Measurements from ENCODE around the gene CAMSAP1. TPM values are rescaled to one million over a fixed set of nuclear protein-coding genes. Genes with fewer than 3 reads are reported as not detected.
A peak's percentile ranks its signal among the peaks of the same experiment; 100 is the strongest.

CAMSAP1 gene
- total RNA-seq, 1 donor from 2014 or later, result 35.5 TPM

DNA sequence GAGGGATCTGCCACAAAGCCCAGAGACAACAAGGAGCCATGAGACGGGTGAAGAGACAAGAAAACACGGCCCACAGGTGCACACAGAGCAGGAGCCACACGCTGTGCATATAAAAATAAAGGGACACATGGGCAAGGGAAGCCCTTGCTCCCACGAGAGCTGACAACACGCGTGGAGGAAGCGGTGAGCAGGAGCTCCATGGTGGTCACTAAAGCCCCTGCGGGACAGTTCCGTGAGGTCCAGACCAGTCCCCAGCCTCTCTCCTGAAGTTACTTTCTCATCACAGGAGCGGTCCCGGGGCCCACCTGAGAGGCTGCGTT lies 90.7 kb downstream of the CAMSAP1 start:
- peaks cover 39% of the 10 kb centered on the region for H3K36me3 Mint-ChIP-seq (ENCODE audit: low read depth)
- H3K27ac Mint-ChIP-seq (ENCODE audit: unreplicated experiment), result no peak overlapping the region

DNA sequence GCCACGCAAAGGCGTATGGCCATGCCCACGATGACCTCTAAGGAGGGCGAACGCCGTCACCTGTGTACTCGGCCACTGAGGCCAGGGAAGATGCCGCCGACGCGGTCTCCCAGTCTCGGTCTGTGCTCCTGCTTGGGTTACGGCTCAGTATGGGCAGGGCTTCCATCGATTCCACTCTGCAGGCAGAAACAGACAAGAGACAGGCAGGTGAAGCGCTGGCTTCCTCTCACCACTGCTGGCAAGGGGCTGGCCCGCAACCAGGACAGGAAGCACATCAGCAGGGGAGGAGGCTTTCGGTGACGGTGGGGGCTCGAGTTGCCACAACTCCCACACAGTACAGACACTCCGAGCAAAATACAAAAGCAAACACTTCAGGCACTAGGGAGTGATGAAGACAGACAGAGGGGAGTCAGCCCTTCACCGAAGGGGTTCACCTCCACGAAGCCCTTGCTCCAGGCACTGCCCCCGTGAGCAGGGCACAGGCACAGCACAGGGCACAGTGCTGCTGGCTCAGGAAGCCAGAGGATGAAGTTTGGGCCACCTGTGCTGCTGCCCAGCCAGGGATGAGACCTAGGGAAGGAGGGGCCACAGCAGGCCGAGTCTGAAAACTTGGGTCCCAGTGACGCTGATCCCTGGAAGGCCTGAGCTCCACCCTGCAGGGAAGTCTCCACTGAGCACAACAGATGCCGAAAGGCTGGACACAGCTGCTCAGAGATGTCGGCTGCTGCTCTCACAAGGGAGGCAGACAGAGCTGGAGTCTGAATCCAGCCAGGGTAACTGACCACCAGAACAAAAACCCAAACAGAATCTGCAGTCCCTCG lies 91.3 kb downstream of the CAMSAP1 start:
- H3K27me3 Mint-ChIP-seq (ENCODE audit: low read depth), result no peaks in the 10 kb centered on the region
- no peaks in the 10 kb centered on the region for H3K9me3 Mint-ChIP-seq (ENCODE audit: low read depth)
- TF ChIP-seq, protein P1, sequence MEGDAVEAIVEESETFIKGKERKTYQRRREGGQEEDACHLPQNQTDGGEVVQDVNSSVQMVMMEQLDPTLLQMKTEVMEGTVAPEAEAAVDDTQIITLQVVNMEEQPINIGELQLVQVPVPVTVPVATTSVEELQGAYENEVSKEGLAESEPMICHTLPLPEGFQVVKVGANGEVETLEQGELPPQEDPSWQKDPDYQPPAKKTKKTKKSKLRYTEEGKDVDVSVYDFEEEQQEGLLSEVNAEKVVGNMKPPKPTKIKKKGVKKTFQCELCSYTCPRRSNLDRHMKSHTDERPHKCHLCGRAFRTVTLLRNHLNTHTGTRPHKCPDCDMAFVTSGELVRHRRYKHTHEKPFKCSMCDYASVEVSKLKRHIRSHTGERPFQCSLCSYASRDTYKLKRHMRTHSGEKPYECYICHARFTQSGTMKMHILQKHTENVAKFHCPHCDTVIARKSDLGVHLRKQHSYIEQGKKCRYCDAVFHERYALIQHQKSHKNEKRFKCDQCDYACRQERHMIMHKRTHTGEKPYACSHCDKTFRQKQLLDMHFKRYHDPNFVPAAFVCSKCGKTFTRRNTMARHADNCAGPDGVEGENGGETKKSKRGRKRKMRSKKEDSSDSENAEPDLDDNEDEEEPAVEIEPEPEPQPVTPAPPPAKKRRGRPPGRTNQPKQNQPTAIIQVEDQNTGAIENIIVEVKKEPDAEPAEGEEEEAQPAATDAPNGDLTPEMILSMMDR (IDR thresholded peaks at IDR 0.05), result no peak
- peak; percentile 58 for DNase-seq (ENCODE audit: low spot score)
- H3K4me3 Mint-ChIP-seq (ENCODE audit: unreplicated experiment), result no peak overlapping the region
- peaks cover 8% of the 10 kb centered on the region for H3K4me1 Mint-ChIP-seq (ENCODE audit: low read depth)
- peaks cover 42% of the 10 kb centered on the region for H3K36me3 Mint-ChIP-seq (ENCODE audit: low read depth)
- H3K27ac Mint-ChIP-seq (ENCODE audit: unreplicated experiment), result no peak overlapping the region

More for the DNA sequence above, 90.7 kb downstream of the CAMSAP1 start:
- no peaks in the 10 kb centered on the region for H3K27me3 Mint-ChIP-seq (ENCODE audit: low read depth)
- peak; percentile 70 for DNase-seq (ENCODE audit: low spot score)
- H3K4me1 Mint-ChIP-seq (ENCODE audit: low read depth), result peaks cover 8% of the 10 kb centered on the region
- TF ChIP-seq, protein P1 (IDR thresholded peaks at IDR 0.05), result no peak
- no peaks in the 10 kb centered on the region for H3K9me3 Mint-ChIP-seq (ENCODE audit: low read depth)
- H3K4me3 Mint-ChIP-seq (ENCODE audit: unreplicated experiment), result no peak overlapping the region

DNA sequence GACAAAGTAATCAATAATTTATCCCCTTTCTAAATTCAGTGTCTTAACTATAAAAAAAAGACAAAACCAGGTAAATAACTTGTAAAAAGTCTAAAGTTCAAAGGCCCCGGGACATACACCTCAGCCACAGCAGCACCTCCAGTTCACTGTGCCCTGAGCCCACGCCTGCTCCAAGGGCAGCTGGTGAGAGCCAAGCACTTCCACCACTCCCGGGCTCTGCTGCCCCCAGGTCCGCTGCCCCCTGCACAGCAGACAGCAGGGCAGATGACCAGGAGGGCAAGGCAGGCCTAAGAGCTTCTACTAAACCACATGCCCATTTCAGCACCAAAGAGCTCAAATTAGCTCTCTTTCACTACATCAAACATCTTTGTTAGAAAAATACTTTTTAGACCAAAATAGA lies 91.9 kb downstream of the CAMSAP1 start:
- Mint-ChIP-seq H3K27me3 (ENCODE audit: low read depth) (no peaks in the 10 kb centered on the region), H3K36me3 (ENCODE audit: low read depth) (peaks cover 42% of the 10 kb centered on the region), H3K4me1 (ENCODE audit: low read depth) (peaks cover 8% of the 10 kb centered on the region), H3K4me3 (ENCODE audit: unreplicated experiment) (no peak overlapping the region), H3K27ac (ENCODE audit: unreplicated experiment) (no peak overlapping the region), H3K9me3 (ENCODE audit: low read depth) (no peaks in the 10 kb centered on the region)
- peak; percentile 30 for DNase-seq (ENCODE audit: low spot score)
- TF ChIP-seq, protein P1 (IDR thresholded peaks at IDR 0.05), result no peak

- Mint-ChIP-seq H3K9me3 (ENCODE audit: low read depth) (no peaks in the 10 kb centered on the region), H3K27me3 (ENCODE audit: low read depth) (no peaks in the 10 kb centered on the region), H3K27ac (ENCODE audit: unreplicated experiment) (no peak overlapping the region), H3K4me1 (ENCODE audit: low read depth) (peaks cover 8% of the 10 kb centered on the region), H3K36me3 (ENCODE audit: low read depth) (peaks cover 42% of the 10 kb centered on the region), H3K4me3 (ENCODE audit: unreplicated experiment) (no peak overlapping the region)
- DNase-seq (ENCODE audit: low spot score), result peak; percentile 73
- TF ChIP-seq, protein P1 (IDR thresholded peaks at IDR 0.05), result no peak
Measured at GRCh38 chr9:135814421-135815095, 92.8 kb downstream of the CAMSAP1 start.

GRCh38 chr9:135813671-135814290 lies 93.6 kb downstream of the CAMSAP1 start:
- H3K9me3 Mint-ChIP-seq (ENCODE audit: low read depth), result no peaks in the 10 kb centered on the region
- peak; percentile 51 for DNase-seq (ENCODE audit: low spot score)
- H3K4me1 Mint-ChIP-seq (ENCODE audit: low read depth), result peaks cover 16% of the 10 kb centered on the region
- TF ChIP-seq, protein P1 (IDR thresholded peaks at IDR 0.05), result no peak
- H3K4me3 Mint-ChIP-seq (ENCODE audit: unreplicated experiment), result no peak overlapping the region
- no peaks in the 10 kb centered on the region for H3K27me3 Mint-ChIP-seq (ENCODE audit: low read depth)
- H3K27ac Mint-ChIP-seq (ENCODE audit: unreplicated experiment), result no peak overlapping the region
- H3K36me3 Mint-ChIP-seq (ENCODE audit: low read depth), result peaks cover 39% of the 10 kb centered on the region
